NCI-H2081 treated with DMSO at 0.1 percent for 48 hours (cell line): Measurements from ENCODE around the gene HAUS7.

Experiments used
- DNase-seq: peaks from one replicate; lab custom pipeline; 2025; lab: John Stamatoyannopoulos, UW

HAUS7 gene

DNA sequence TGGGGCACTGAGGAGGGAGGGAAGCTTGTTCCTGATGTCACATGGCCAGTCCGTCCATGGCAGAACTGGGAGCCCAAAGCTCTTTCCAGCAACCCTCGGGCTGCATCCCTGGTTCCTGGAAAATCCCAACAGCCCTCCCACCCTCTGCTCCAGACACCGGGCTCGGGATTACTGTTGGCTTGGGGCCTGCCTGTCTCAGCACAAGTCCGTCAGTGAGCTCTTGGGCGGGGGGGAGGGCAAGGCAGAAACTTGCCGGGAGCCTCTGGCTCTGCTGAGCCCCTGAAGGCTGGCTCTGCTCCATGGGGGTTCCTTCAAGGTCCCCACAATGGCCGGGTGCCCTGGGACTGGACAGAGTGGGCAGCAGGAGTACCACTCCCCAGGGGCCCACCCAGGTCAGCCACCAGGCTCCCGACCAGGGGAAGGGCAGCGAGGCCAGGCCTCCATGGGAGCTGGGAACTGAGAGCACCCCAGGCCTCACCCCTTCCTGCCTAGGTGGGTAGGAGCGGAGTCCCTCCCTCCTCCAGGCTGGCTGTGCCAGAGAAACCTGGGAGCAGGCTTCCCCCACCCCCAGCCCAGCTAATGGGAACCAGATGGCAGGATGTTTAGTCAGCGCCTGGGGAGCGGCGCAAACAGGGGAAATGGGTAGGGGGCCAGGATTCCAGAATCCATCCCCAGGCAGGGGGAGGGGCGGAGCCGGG, 6.4 kb upstream of the HAUS7 start:
- DNase-seq: no peak

DNA sequence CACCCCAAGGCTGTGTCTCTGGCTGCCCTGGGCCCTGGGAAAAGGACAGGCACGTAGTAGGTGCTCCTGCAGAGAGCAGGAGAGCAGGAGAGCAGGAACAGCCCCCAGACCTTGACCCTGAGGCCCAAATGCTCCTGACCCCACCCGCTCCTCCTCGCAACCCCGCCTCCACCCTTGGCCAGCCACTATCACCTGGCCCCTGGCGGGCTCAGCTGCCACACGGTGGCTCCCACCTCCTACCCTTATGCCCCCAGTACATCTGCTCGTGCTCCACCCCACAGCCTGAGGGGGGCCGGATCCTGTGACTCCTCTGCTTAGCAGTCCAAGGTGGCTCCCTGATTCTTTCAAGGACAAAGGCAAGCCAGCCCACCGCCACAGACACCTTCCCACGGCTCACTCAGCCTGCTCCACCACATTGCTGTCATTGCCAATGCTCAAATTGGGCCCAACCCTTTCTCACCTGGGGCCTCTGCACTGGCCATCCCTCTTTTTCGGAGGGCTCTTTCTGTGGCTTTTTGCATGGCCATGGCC, 5.4 kb upstream of the HAUS7 start:
- DNase-seq: no peak

DNA sequence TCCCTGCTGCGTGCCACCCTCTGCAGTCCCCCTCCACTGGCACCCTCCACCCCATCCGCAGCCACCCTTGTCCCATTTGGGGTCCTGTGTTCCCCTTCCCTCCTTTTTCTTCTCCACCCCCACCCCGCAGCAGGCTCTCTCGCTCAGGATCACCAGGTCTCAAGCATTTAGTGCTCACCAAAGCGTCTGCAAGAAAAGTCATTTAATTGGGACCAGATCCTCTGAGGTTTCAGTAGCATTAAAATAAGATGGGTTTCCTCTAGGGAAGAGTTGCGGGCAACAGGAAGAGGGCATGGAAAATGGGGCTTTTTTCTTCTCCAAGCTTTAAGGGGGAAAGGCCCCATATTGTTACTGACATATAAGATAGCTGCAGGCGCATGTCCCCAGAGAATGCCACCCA, 4.9 kb upstream of the HAUS7 start:
- no peak for DNase-seq

DNA sequence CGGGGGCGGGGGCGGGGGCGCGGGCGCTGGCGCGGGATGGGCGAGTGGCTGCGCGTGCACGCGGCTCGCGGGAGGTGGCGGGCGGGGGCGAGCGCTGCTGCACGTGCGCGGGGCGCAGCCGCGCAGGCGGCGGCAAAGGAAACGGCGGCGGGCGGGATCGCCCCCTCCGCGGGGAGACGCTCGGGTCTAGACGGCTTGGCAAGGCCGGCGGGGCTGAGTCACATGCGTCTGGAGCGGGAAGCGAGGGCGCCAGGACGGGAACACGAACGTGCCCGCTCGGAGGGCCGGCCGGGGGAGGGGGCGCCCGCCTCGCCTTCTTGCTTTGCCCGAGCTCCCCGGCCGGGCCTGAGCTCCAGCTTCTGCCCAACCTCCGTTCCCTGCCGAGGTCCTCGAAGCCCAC, 4.3 kb upstream of the HAUS7 start:
- DNase-seq: no peak

DNA sequence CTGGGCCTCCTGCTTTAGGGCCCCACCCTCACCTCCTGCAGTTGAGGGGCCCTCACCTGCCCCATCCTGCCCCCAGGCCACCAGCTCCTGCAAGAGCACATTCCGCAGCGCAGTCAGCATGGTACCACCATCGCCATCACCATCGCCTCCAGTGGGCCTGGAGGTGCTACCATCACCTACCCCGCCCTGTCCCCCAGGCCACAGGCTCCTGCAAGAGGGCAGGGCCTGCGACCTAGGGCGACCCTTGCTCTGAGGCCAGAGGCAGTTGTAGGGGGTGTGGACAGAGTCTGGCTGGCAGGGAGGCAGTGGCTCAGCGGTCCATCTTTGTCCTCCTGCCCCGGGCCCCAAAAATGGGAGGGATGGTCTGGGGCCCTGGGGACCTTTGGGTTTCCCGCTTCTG, 3.9 kb upstream of the HAUS7 start:
- DNase-seq: no peak

DNA sequence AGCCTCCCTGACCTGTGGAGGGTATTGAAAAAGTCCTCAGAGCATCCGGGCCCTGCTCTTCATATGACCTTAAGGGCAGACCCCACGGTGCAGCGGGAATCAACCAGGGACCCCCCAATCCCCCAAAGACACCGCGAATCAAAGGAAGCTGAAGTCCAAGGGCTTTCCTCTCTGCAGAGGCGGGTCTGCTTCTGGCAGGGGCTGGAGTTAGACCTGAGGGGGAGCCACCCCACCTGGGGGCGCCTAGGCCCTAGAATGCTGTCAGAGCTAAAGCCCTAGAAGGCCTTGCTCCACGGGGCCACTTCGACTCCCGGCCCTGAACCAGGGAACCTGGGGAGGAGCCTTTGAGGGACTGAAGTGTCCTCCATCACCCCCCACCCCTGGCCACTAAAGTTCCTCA, 2.8 kb upstream of the HAUS7 start:
- DNase-seq: no peak

DNA sequence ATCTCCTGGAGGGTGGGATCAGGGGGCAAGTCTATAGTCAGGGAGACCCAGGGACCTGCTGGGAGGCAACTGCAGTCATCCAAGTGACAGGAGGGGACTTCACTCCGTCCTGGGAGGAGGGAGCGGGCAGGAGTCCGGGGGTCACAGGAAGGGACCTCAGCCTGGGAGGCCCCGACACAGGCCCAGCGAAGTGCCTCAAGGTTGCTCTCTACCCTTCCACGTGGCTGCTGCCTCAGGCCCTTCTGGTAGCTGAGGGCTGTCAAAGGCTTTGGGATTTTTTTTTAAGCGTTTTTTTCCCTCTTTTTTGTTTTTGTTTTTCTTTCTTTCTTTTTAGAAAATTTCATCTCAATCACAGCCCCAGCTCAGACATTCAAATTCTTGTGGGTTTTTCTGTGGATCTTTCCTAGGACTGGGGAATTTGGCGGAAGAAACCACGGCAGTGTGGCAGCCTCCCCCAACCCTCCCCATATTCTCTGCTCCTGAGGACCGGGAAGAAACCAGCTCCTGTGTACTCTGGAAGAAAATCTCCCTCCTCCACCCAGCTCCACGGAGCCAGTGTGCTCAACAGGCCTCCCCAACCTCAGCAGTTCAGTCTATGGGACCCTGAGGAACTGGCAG, 1.4 kb upstream of the HAUS7 start:
- no peak for DNase-seq

DNA sequence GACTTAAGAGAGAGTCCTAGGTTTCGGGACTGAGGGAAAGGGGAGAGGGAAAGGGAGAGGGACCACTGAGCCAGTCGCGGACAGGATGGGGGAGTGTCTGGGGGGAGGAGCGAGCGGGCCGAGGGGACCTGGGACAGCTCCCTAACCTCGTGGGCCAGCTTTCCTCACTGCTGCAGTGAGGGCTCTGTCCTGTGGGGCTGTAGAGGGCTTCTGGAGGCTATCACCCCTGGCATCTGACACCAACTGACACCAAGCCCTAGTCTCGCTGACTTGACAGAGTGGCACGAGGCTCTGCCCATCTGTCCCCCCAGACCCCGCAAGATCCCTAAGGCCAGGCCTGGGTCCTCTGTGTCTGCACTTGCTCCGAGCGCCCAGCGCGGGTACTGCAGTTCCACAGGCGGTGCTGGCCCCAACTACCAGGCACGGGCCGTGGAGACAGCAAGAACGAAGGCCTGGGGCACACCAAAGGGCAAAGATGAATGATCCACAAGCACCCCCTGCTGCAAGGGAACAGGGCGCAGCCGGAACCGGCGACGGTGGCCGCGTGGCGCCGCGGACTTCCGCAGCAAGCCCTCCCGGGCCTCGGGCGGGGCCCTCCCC, 465 bp downstream of the HAUS7 start:
- no peak for DNase-seq

DNA sequence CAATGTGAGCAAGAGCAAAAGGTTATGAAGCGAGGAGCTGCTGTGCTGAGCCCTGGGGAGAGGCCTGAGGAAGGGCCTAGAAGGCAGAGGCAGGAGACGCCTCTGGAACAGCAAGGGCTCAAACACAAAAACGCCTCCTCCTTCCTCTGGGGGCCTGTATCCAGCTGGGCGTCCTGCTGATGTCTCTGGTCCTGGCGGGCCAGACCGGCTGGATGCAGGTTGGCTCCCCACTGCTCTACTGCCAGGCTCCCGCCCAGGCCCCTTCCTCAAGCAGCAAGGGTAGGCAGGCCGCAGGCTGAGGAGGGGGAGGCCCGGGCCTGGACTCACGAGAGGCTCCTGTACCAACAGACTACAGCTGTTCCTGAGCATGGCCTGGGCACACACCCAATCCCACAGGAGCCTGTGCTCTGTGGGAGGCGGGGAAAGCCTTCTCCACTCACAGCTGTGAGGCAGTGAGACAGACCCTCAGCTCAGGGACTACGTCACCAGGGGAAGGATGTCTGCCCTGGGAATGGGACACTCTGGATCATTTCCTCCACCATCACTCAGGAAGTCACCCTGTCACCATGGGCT, 2.3 kb downstream of the HAUS7 start:
- no peak for DNase-seq

DNA sequence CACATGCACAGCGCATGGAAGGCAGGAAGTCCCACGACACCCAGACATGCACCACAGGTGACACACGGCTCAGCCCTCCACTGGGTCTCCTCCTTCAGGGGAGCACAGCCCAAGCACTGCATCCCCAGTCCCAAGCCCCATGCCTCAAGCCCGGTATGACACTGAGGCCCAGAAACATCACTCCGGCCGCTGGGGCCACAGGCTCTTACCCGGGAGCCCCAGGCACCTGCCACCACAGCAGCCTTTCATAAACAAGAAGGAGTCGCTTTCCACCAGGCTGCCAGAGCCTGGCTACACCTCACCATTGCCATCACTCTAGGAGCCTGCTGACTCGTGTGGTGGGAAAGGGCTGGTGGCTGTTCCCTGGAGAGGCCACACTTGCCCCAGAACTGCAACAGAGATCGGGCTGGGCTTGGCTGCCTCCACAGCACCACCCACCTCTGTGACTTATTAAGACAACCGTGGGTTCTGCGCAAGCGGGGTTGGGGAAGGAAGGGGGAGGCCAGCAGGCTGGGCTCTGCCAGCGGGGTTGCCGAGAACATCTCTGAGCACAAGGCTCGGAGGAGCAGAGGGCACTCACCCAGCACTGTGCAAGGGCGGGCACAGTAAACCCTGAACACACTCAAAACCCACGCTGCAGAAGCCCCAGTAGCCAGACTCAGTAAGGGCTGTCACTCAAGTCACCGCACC, 4.5 kb downstream of the HAUS7 start:
- no peak for DNase-seq

DNA sequence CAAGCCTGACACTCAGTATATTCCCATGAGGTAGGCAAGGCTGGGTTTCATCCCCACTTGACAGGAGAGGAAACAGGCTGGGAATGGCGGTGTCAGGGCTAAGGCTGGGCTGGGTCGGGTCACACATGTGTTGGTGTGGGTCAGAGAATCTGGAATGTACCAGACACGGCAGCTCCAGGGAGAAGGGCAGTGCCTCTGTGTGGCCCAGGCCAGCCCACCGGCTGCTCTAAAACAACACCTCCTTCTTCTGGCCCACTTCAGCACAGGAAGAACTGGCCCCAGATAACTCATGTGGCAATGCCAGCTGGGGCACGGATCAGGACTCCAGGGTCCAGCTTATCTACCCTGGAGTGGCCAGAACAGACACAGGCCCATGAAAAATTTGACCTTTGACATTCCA, 6.3 kb downstream of the HAUS7 start:
- no peak for DNase-seq

DNA sequence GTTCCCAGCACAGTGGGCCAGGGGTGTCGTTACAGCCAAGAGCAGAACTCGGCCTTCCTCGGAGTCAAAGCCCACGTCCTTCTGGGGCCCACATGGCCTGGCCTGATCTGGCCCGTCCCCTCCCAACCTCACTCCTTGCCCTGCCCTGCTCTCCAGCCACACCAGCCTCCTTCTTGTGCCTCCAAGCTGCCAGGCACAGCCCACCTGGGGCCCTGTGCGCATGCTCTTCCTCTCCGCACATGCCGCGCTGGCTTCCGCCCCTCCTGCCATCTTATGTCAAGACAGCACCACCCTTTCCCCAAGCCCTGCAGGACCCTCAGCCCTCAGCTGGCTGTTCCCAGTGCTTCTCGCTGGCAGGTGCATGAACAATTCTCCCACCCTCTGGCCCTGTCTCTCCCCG, 6.8 kb downstream of the HAUS7 start:
- DNase-seq: no peak

DNA sequence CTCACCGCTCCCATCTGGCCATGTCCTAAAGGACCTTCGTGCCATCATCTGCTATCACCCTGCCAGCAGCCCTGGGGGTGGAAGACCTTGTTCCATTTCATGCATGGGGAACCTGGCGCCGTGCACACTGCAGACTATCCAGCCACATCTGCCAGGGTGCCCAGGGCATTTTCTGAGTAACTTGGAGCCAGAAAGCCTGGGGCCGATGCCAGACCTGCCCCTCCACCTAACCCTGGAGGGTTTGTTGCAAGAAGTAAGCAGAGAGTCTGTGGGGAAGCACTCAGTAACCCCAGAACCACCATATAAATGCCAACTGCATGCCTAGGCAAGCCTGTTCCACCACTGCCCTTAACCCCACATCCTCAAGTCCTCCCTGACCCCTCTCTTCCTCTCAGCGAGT, 7.3 kb downstream of the HAUS7 start:
- no peak for DNase-seq

DNA sequence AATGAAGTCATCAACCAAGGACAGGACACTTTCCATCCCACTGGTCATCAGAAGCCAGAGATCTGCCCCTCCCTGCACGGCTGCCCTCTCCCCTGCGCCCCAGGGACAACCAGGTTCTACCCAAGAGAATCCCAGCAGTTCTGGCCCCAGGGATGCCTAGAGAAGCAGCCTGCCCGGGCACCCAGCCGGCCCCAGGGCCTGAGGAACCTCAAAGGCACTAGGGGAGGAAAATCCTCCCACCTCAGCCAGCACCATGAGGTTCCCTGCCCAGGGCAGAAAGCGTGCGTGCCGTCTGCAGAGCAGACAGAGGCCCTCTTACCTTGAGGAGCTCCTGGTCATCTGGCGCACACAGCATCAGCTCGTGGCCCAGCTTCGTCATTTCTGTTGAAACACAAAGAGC, 8.1 kb downstream of the HAUS7 start:
- no peak for DNase-seq

DNA sequence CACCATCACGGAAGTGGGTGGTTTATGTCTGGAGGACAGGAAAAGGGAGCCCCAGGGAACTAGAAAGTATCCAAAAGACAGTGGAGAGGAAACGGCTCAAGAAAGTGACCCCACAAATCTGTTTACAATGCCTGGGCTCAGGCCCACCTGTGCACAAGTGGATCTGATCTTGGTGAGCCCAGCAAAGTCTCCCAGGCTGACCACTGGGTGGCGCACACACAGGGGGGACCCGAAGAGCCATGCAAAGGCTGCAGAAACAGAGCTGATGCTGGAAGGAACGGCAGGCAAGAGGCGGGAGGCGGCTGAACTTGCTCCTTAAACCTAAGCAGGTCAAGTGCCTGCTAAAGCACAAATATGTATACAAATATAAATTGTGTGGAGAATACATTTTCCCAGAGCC, 9.6 kb downstream of the HAUS7 start:
- no peak for DNase-seq

DNA sequence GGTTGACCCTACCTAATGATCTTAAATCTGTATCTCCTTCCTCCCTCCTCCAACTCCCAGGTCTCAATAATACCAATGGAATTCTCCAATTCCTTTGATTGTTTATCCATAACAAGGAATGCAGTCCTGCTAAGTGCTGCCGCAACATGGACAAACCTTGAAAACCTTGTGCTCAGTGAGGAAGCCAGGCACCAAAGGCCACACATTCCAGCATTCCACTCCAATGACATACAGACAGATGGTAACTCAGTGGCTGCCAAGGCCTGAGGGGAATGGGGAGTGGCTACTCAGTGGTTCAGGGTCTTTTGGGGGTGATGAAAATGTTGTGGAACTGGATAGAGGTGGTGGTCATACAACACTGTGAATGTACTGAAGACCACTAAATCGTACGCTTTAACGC, 10.4 kb downstream of the HAUS7 start:
- no peak for DNase-seq

DNA sequence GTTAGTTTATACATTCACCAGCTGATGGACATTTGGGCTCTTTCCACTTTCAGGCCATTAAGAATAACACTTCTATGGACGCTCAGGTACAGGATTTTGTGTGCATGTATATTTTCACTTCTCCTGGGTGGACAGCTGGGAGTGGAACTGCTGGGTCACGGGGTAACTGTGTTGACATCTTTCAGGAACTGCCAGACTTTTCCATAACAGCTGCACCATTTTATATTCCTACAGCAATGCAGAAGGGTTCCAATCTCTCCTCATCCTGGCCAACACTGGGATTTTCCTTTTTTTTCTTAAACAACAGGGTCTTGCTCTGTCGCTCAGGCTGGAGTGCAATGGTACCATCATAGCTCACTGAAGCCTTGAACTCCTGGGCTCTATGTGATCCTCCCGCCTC, 11.9 kb downstream of the HAUS7 start:
- no peak for DNase-seq

DNA sequence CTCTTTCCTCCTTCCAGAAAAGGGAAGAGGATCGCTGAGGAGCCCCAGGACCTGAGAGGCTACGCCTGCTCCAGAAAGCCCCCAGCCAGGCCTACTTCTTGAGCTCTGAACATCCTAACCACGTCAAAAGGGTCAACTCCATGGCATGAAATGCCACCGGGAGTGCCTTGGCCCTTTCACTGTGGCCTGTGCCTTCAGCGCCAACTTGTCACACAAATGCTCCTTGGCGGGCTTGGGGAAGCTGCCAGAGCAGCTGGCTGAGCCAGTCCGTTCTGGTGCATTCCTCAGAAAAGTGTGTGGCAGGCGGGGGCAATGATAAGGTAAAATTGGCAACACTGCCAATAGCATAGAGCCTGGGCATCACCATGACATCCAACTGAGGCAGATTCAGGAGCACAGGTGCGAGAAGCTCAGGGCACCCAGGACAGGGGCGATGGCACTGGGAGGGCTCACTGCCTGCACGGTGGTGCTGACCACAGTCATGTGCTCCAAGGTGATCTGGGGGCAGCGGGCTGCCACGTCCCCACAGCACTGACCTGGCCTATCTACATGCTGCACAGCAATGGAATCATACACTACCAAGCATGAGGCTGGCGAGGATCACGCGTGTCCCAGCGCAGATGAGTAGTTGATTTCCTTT, 12.4 kb downstream of the HAUS7 start:
- no peak for DNase-seq

DNA sequence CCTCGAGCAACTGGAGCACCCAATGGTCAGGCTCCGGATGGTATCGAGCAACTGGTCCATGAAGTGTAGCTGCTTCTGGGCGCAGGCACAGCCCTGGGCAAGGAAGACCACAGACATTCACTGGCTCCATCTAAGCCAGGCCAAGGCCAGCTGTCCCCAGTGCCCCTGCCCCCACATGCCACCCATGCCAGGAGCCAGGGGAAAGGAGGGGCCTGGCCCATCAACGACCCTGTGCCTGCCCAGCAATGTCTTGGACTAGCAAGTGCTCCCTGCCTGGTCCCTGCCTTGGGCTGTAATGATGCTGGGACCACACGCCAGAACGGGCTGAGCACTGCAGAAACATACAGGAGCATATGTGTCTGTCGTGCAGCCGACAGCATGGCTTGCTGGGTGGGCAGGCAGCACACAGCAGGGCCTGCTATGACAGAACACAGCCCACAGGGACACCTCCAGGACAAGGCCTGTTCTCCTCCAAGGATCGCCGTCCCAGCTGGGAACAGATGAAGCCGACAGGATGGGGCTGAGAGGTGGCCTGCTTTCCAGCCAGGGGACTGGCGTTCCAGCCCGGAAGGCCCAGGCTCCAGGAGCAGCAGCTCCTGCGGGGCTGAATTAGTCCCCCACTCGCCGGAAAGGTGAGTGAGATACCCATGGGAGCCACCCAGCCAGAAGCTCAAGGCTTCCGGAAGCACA, 13.1 kb downstream of the HAUS7 start:
- no peak for DNase-seq

DNA sequence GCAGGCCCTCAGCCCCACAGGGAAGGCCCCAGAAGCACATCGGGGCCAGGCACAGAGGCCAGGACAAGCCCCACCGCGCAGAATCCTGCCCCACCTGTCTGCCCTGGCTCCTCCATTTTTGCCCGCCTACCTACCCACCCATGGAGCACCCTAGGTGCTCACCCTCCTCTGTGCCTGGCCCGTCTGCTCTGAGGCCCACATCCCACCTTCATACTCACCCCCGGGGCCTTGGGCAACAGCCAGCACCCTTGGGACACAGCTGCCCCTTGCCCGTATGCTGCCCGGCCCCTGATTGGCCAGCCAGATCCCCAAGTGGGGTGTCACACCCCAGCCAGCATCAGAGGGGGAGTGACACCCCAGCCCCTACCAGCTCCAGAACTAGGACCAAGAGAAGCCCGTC, 13.7 kb downstream of the HAUS7 start:
- no peak for DNase-seq

DNA sequence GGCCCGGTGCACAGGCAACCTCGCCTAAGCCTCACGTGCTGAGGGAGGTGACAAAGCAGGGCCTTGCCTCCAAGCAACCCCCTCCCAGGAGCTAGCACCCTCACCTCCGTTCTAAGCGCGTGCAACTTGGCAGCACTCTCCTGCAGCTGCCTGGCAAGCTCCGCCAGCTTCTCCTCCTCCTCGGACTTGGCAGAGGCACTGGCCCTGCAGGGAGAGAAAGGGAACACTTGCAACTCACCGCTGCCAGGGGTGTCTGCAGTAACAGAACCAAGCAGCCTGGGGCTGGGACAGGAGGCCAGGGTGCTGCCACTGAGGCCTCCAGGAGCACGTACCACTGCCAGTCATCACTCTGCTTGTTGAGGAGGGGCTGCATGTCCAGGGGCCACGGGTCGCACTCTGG, 14.2 kb downstream of the HAUS7 start:
- no peak for DNase-seq

DNA sequence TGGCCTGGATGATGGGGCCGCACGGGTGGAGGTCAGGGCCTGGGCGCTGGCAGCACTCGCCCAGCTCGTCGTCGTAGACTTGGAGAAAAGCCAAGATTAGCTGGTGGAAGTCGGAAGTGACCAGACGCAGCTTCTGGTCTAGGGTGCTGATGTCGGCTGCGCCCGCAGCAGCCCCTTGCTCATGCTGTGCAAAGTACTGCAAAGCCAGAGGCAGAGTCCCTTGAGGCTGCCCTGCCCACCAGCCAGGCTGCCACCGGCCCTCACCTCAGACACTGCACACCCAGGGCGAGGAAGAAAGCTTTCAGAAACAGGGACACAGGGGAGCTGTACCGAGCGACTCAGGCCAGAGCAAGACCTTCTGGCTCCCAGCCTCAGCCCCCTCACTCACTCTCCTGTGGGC, 14.8 kb downstream of the HAUS7 start:
- DNase-seq: no peak
